HG03432 (cell line): Measurements from ENCODE around the gene FRMD7.

Experiments
- ATAC-seq: cut with Tn5 transposase; IDR thresholded peaks from one replicate; pipeline ENCODE4 v1.9.1; 2021; ENCODE audit warnings: mild to moderate bottlenecking, moderate library complexity; ENCODE audit not compliant: unreplicated experiment

The FRMD7 gene

GRCh38 chrX:132037479-132037993 lies 90.3 kb downstream of the FRMD7 start:
- no peak for ATAC-seq

GRCh38 chrX:132034648-132035047 lies 93.2 kb downstream of the FRMD7 start:
- ATAC-seq = no peak

- peak; percentile 67 for ATAC-seq
Observed at GRCh38 chrX:132033166-132033565, 94.7 kb downstream of the FRMD7 start.

- no peak for ATAC-seq
Observed at GRCh38 chrX:132031867-132032266, 96.0 kb downstream of the FRMD7 start.

DNA sequence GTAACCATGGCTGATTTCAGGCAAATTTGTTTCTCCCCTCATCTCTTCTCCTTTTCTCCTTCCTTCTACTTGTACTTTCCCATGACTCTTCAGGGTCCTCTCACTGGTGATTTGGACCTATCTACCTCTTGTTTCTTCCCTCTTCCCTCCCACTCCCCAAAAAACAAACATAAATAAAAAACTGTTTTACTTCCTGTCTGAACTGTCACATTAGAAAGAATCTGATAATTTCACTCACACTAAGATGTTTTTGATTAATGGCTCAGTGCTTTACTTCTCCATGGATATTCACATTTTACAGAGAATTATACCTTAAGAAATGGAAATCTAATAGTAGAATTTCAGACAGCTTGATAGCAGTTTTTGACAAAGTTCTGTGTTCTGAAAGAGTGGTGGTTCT lies 97.6 kb downstream of the FRMD7 start:
- no peak for ATAC-seq
